Measurements from ENCODE around the gene MAMDC4. TPM values are rescaled to one million over a fixed set of nuclear protein-coding genes. Genes with fewer than 3 reads are reported as not detected.

The MAMDC4 gene
- total and polyA plus RNA-seq, 2 of the 13 experiments (the other 11 are each of a cell fraction or from before 2014, with no cell fraction given), result 6.0 to 6.8 TPM

GRCh38 chr9:136847826-136848392, 4.2 kb upstream of the MAMDC4 start (continued):
- TF ChIP-seq SRSF4 (IDR thresholded peaks at IDR 0.05; ENCODE audit: low read depth, low read length, poor library complexity, severe bottlenecking), result no peak
- TF ChIP-seq ZNF558 (CRISPR knock-in tag; IDR thresholded peaks at IDR 0.05; ENCODE audit: borderline replicate concordance), result no peak
- no peak for TF ChIP-seq NKX3-1 (CRISPR knock-in tag; IDR thresholded peaks at IDR 0.05)
- no peak for TF ChIP-seq MTF2 (CRISPR knock-in tag; IDR thresholded peaks at IDR 0.05; ENCODE audit: borderline replicate concordance)
- TF ChIP-seq EED (CRISPR knock-in tag; IDR thresholded peaks at IDR 0.05), result 0 out of 2 replicates have a peak, but pooled peaks have one; percentile 57
- no peak for TF ChIP-seq ZNF335 (CRISPR knock-in tag; IDR thresholded peaks at IDR 0.05)
- no peak for TF ChIP-seq SP5 (CRISPR knock-in tag; IDR thresholded peaks at IDR 0.05; ENCODE audit: borderline replicate concordance, low read depth)
- TF ChIP-seq GATA4 (IDR thresholded peaks at IDR 0.05; ENCODE audit: borderline replicate concordance, low read depth), result no peak
- TF ChIP-seq, protein P1, sequence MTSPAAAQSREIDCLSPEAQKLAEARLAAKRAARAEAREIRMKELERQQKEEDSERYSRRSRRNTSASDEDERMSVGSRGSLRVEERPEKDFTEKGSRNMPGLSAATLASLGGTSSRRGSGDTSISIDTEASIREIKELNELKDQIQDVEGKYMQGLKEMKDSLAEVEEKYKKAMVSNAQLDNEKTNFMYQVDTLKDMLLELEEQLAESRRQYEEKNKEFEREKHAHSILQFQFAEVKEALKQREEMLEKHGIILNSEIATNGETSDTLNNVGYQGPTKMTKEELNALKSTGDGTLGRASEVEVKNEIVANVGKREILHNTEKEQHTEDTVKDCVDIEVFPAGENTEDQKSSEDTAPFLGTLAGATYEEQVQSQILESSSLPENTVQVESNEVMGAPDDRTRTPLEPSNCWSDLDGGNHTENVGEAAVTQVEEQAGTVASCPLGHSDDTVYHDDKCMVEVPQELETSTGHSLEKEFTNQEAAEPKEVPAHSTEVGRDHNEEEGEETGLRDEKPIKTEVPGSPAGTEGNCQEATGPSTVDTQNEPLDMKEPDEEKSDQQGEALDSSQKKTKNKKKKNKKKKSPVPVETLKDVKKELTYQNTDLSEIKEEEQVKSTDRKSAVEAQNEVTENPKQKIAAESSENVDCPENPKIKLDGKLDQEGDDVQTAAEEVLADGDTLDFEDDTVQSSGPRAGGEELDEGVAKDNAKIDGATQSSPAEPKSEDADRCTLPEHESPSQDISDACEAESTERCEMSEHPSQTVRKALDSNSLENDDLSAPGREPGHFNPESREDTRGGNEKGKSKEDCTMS (CRISPR knock-in tag; conservative IDR thresholded peaks at IDR 0.05), result no peak
- no peak for TF ChIP-seq ZNF382 (CRISPR knock-in tag; IDR thresholded peaks at IDR 0.05; ENCODE audit: borderline replicate concordance)
- no peak for TF ChIP-seq ISX (CRISPR knock-in tag; conservative IDR thresholded peaks at IDR 0.05)
- TF ChIP-seq CEBPG (CRISPR knock-in tag; IDR thresholded peaks at IDR 0.05), result no peak; the same call in 1 of the 2 replicates
- TF ChIP-seq HNRNPL (IDR thresholded peaks at IDR 0.05; ENCODE audit: low read depth, low read length), result 0 out of 2 replicates have a peak, but pooled peaks have one; percentile 16
- no peak for TF ChIP-seq TRIM24 (CRISPR knock-in tag; IDR thresholded peaks at IDR 0.05)
- TF ChIP-seq ZFX (CRISPR knock-in tag; IDR thresholded peaks at IDR 0.05; ENCODE audit: low read depth), result peak; percentile 57; the same call in 1 of the 2 replicates
- peak; percentile 85; the same call in 1 of the 2 replicates for TF ChIP-seq SMYD3 (CRISPR knock-in tag; IDR thresholded peaks at IDR 0.05)
- TF ChIP-seq ZNF138 (CRISPR knock-in tag; IDR thresholded peaks at IDR 0.05; ENCODE audit: low read depth), result no peak
- no peak for TF ChIP-seq ZNF629 (CRISPR knock-in tag; conservative IDR thresholded peaks at IDR 0.05)
- no peak; the same call in 1 of the 2 replicates for TF ChIP-seq GATAD1 (CRISPR knock-in tag; IDR thresholded peaks at IDR 0.05)
- 0 out of 2 replicates have a peak, but pooled peaks have one; percentile 40 for TF ChIP-seq ZNF574 (CRISPR knock-in tag; IDR thresholded peaks at IDR 0.05)
- TF ChIP-seq MXD1 (CRISPR knock-in tag; IDR thresholded peaks at IDR 0.05), result peak; percentile 66; the same call in 1 of the 2 replicates
- peak; percentile 76; the same call in 1 of the 2 replicates for TF ChIP-seq ZNF567 (CRISPR knock-in tag; IDR thresholded peaks at IDR 0.05; ENCODE audit: borderline replicate concordance)
- TF ChIP-seq RARA (CRISPR knock-in tag; IDR thresholded peaks at IDR 0.05), result peak; percentile 23; the same call in 1 of the 2 replicates
- peak; percentile 17 for TF ChIP-seq RXRA (CRISPR knock-in tag; IDR thresholded peaks at IDR 0.05)
- TF ChIP-seq ZBTB3 (CRISPR knock-in tag; IDR thresholded peaks at IDR 0.05; ENCODE audit: borderline replicate concordance, low read depth), result 0 out of 2 replicates have a peak, but pooled peaks have one; percentile 28
- TF ChIP-seq MBD4 (IDR thresholded peaks at IDR 0.05; ENCODE audit: borderline replicate concordance, low read length), result no peak
